HG03520 (cell line): ENCODE measurements around the gene MAEA.
A peak's percentile ranks its signal among the peaks of the same experiment; 100 is the strongest.

ENCODE experiments used
- ATAC-seq: cut with Tn5 transposase; IDR thresholded peaks from one replicate; pipeline ENCODE4 v1.9.1; 2021; ENCODE audit warnings: mild to moderate bottlenecking, moderate library complexity; ENCODE audit not compliant: unreplicated experiment

The MAEA gene

DNA sequence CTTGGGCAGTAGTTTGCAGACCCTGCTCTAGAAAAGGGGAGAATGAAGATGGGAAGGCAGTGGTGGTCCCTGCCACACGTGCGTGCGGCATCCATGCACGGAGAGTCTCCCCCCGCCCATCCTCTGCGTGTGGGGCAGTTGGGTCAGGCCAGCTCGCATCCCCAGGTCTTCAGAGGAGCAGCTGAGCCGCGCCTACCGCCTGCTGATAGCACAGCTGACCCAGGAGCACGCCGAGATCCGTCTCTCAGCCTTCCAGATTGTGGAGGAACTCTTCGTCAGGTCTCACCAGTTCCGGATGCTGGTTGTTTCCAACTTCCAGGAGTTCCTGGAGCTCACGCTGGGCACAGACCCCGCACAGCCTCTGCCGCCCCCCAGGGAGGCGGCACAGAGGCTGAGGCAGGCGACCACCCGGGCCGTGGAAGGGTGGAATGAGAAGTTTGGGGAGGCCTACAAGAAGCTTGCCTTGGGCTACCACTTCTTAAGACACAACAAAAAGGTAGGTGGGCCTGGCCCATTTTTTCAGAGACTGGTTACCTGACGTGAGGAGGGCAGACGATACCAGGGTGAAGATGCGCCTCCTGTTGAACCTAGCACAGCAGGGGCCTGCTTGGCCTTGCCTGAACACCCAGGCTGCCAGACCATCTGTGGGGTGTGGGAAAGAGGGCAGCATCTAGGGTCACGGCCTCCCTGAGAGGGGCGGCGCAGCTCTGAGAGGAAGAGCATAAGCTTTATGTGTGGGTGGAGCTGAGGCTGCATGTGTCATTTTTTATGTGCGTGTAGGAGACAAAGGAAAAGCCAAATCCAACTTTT is 59.9 kb downstream of the MAEA start:
- no peak for ATAC-seq

DNA sequence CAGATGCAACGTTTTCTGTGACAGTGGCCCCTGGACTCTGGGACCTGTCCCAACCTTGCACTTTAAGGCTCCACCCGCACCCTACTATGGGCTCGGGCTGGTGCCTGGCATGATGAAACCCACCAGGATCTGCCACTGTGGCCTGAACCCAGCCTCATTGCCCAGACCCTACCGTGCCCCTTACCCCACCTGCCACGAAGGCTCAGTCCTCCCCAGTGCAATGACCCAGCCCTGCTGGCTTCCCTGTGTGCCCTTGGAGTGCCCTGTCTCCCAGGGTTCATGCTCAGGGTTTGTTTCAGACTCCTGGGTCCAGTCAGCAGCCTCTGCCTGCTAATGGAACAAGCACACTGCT is 60.5 kb downstream of the MAEA start:
- ATAC-seq, result no peak

DNA sequence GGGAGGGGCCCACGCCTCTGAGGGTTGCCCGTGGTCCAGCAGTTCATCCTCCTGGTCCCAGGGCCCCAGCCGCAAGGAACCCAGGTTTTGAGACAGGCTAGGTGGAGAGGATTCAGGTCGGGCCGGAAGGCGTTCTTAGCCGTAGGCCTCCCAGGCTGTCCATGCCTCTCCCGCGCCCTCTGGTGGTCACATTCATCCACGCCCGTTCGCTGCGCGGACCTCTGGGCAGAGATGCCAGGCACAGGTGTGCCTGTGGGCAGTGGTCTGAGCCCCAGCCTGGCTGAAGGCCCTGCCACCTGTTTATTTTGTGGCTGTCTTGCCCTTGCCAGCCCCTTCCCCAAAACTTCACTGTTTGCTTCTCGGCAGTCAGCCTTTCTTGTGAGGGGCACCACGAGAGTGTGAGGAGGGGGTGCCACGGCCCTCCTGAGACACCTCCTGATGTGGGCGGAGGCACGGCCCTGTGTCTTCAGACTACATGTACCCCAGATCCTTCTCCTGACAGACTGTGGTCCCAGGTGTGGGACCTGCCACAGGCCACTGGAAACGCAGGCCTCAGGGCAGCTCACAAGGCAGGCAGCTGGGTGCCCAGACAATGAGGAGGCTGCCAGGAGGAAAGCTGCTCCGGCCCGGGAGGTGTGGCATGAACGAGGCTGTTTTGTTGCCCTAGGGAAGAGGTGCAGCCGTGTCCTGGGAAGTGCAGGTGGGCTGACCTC is 62.3 kb downstream of the MAEA start:
- peak; percentile 23 for ATAC-seq

DNA sequence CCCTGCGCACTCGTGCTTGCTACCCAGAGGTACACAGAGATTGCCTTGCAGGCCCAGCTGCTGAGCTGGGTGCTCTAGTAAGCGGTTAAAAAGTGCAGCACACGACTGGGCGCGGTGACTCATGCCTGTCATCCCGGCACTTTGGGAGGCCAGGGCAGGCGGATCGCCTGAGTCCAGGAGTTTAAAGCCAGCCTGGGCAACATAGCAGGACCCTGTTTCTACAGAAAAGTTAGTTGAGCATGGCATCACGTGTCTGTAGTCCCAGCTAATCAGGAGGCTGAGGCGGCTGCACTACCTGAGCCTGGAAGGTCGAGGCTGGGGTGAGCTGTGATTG is 62.8 kb downstream of the MAEA start:
- ATAC-seq, result no peak

DNA sequence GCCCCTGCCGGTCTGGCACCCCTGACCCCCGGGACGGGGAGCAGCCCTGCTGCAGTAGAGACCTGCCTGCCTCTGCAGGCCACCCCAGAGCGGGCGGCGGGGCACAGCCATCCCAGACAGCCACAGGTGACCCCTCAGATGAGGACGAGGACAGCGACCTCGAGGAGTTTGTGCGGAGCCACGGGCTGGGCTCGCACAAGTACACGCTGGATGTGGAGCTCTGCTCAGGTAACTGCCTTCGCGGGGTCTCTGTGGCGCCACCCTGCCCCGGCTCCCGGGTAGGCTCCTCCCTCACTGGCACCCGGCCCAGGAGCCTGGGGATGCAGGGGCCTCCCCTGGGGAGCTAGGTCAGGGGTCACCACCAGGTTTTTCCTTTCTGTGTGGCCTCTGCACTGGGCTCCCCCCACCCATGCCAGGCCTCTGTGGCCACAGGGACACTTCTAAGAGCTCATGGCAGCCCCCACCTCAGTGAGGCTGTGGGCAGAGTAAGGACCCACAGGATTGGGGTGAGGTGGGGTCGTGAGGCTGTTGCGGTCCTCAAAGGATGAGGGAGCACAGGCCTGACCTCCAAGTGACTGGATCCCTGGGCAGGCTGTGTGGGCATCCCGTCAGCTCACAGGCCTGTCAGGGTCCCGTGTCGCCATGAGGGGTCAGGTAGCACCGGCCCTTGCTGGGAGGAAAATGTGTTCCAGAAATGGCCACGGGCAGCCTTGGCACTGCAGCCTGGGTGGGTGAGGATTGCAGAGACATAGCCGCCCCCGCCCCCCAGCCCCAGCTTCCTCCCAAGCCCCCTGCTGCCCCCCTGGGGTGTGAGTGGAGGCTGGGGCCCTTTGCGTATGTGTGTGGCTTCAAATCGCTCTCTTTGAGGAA is 63.7 kb downstream of the MAEA start:
- no peak for ATAC-seq

DNA sequence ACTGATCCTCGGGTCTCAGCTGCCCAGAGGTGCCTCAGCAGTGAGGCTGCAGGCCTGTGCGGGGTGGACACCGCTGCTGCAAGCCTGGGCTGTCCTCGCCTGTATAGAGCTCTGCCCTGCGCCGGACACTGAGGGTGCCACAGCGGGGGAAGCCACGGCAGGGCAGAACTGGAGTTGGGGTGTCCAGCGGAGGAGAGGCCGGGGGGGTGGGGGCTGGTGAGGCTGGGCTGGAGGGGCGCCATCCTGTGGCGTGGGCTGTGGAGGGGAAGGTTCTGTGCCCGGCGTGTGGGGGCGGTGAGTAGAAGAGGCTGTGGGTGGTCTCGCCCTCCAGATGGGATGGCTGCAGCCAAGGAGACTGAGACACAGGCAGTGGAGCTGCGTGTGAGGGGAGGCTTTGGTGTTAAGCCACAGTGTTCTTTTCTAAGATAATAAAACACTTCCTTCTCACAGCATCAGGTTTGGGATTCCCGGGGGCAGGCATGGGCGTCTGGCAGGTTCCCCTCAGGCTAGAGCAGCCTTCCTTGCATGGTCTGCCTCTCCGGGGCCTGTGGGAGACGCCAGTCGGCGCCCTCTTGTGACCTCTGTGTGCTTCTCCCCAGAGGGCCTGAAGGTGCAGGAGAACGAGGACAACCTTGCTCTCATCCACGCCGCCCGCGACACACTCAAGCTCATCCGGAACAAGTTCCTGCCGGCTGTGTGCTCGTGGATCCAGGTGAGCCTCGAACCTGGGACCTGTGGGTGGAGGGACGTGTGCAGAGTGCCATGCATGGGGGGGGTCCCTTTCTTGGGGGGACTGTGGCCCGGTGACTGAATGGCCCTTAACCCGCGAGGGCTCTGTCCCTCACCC is 64.7 kb downstream of the MAEA start:
- no peak for ATAC-seq

DNA sequence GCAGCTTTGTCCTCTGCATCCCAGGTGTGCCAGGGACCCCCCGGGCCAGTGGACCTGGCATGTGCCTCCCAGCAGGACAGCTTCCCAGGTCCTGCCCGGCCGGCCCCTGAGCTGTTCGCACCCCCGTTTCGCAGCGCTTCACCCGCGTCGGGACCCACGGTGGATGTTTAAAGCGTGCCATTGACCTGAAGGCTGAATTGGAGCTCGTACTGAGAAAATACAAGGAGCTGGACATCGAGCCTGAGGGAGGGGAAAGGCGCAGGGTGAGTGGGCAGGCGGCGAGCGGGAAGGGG is 65.2 kb downstream of the MAEA start:
- no peak for ATAC-seq

DNA sequence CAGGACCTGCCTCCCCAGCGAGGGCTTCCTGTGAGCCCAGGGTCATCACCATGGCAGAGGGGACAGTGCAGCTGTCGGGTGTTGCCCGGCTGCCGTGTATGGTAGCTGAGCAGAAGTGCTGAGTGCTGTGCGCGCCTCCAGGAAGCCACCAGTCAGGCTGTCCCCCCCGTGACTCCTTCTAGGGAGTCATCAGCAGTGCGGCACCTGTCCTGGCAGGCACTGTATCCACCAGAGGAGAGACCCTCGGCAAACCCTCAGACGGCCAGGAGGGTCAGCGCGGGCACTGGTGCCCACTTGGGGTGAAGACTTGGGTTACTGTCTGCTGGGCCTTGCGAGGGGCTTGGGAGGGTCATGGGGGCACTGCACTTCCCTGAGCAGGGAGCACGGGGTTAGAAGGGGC is 65.7 kb downstream of the MAEA start:
- ATAC-seq, result no peak

DNA sequence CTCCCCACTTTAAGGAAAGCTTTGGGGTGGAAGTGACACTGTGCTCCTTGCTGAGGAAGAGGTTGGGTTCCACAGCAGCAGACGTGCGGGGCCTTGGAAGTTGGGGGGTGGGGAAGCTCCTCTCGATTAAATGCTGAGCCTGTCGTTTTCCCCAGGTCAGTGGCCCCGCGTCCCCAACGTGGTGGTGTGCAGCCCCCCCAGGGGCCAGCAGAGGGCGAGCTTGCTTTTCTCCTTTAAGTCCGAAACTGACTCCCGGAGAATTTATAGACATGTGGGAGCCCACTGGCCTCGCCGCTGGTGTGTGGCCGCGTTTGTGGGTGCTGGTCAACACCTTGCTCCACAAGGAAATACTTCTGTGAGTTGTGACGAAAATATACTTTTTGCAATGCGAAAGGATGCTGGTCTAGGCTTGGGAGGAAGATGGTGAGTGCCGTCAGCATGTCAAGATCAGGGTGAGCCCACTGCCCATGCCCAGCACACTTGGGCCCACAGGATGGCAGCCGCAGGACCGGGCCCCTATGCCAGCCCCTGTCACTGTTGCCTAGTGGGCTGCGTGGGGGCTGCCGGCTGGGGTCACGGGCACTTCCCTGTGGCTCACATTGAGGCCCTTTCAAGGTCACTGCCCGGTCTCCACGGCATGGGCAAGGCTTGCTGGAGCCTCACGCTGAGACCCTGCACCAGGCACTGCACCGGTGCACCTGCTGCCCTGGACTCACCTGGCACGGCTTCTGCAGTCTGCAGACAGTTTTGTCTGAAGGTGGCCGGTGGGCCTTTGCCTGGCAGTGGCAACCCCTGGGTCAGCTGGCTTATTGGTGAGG is 66.7 kb downstream of the MAEA start:
- no peak for ATAC-seq

DNA sequence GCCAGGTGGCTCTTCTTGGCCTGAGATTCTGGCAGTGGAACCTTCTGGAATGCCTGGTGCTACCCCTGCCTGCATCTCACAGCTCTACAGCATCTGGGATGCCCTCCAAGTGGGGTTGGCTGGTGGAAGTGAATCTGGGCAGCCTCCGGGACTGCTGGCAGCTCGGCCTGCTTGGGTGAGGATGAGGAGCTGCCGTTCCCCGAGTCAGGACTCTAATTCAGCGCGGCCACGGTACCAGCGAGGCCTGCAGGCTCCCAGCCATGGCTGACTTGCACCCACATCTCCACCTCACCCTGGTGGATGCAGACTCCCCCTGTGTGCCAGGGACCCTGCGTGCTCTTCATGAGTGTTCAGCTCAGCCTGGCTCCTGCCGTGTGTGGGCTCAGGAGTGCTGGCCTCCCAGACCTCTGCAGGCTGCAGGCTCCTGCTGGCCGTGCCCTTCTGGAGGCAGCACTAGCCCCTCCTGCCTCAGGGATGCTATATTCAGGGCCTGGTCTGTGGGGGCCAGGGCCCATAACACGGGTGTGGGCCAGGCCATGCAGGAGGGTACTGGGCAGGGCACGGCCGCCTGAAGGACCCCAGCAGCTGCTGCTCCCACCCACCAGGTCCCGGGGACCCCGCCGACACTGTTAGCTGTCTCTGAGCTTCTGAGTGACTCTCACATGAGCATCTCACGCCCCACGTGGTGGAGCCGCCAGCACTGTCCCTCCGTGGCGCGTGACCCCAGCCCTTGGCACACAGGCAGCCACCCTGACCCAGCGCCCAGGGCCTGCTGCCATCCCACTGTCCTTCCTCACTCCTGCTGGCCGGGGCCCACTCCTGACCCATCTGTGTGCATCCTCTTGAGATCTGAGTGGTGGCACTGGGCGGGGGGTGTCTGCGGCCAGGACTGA is 67.9 kb downstream of the MAEA start:
- no peak for ATAC-seq

DNA sequence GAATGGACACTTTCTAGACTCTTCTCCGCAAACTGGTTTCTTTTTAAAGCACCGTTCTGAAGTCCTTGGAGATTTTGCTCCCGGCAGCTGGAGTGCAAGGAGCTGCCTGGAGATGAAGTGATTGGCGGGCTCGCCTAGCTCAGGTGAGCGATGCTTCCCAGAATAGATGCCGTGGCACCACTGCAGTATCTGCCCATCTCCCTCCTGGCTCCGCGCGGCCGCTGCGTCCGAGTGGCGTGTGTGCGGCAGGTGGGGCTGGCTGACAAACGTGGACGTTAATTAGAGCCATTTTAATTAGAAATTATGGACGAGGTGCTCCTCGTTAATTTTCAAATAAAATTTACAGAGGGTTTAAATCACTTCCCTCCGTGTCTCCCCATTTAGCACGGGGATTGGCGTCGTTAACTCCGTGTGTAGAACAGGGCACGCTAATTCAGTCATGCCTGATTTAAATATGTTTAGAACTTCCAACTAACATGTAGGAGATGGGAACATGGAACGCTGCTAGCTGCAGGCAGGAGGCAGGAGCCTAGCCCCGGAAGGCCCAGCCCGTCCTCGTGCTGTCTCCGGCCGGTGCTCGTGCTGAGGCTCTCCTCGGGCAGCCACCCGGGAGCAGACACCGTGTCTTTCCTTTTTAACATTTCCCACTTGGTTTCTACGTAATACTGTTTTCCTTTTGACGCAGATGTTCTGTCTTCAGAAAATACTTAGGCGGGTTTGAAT is 68.9 kb downstream of the MAEA start:
- ATAC-seq, result no peak

DNA sequence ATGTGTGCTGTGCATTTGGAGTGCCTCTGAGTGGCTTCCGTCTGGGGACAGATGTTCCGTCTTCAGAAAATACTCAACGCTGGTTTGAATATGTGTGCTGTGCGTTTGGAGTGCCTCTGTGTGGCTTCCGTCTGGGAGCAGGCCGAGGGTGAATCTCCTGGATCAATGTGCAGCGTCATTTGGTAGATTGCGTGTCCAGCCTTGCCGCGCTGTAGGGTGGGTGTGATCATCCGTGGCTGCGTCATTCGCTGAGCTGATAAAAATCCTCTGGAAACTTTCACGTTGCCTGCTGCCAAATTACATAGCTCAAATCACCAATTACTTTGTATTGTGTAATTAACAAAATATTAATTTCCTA is 69.4 kb downstream of the MAEA start:
- no peak for ATAC-seq

DNA sequence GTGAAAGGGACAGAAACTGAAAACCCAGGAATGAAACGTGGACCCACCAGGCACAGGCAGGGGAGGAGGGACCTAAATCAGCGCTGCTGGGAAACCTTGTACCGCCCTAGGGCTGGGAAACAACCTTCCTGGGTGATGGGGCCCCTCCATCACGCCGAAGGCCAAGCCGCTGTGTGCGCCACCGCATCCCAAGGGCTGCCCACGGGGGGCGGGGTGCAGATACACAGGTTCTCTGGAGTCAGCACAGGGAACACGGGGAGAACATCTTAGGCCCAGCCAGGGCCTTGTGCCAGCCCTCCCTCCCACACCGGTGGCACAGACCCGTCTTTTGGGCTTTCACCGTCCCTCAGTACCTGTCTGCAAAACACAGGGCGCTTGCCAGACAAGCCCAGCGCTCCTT is 70.3 kb downstream of the MAEA start:
- no peak for ATAC-seq

DNA sequence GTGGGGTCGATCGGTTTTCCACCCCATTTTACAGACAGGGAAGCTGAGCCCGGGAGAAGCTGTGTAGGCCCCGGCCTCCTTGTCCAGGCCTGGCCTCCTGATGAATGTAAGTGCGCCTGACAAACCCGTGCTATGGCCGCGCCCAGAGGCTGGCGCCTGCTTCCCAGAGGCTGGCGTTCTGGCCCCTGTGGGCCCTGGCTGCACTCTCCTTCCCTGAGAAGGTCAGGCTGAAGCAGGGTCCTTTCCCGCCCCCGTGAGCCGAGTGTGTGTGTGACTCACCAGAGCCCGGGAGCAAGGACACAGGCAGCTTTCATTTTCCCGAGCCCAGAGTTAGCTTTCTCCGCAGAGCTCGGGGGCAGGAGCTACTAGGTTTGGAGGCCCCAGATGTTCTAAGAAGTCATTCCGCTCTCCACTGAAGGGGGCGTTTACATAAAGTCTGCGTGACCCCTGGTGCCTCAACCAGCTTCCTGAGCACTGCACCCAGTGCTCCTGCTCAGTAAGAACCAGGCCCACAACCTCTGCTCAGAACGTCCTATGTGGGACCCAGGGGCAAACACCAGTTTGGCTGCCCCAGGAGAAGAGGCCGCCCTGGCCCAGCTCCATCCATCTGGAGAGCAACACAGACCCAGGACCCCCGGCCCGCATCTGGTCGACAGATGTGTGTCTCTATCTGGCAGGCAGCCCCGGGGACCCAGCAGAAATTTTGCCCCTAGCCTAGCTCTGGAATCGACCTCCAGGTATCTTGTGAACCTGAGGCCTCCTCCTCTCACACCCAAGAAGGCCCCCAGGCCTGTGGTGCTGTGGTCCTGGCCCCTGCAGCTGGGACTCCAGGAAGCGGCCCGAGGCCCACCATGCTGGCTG is 71.0 kb downstream of the MAEA start:
- ATAC-seq, result no peak

DNA sequence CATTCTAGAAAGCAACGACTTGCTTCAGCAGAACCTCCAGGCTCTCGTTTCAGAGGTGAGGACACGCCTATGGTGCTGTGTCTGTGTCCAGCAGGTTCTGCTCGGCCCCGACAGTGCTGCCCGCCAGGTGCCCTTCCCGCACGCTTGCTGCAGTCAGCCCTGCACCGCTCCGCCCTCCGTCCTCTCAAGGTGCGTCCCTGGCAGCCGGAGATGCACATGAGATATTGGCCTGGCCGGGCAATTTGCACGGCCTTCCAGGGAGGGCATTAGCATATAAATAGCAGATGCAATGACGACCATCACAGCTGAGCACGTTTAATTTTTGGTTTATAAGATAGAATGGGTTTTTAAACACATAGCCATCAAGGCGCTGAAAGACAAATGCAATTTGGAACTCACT is 71.7 kb downstream of the MAEA start:
- ATAC-seq, result no peak

DNA sequence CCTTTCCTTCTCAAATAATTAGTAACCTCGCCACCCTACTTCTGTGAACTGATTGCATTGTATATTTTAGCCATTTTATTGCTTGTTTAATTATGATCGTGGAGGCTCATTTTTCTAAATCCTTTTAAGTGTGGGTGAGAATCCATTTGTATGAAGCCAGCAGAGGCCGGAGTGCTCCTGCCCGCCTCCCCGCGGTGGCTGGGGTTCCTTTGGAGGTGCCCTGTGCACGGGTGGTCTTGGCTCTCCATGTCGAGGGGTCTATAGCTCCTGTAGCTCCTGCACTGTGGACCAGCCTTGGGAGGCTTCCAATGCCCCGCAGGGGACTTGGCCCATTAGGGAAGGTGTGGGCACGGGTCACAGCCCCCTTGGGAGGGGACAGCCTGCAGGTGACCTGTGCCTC is 72.4 kb downstream of the MAEA start:
- no peak for ATAC-seq

DNA sequence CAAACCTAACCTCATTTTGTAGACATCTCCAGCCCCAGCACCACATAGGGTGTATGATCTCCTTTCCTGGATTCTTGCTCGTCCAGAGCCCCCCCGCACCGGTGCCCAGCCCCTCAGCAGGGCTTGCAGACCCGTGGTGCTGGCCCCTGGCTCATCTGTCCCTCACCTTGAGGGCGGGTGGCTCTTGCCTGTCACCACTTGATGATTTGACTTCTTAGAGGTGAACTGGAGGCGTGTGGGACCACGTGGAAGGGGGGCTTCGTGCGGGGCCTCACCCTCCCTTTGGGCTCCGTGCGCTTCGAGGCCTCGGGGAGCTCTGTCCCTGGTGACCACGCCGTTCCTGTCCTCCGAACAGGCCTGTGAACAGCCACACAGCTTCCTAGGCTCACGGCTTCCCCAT is 72.8 kb downstream of the MAEA start:
- no peak for ATAC-seq

DNA sequence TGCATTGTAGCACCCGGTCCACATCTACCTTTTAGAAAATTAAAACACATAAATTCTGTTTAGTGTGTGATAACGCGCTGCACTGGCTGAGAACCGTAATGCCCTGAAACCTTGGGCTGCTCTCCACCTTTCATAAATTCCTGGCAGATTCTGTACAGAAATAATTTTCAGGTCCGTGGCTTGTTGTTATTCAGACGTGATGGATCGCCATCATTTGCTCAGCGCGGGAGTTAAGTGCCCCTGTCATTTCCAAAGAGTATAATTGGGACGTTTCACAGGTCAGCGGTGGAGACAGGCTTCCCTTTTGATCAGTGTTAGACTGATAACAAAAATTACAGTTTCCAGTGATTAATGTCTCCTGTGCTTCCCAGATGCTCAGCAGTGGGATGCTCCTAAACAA is 73.8 kb downstream of the MAEA start:
- no peak for ATAC-seq
